Measurements from ENCODE around the gene EPB41L1.

Gene EPB41L1

DNA sequence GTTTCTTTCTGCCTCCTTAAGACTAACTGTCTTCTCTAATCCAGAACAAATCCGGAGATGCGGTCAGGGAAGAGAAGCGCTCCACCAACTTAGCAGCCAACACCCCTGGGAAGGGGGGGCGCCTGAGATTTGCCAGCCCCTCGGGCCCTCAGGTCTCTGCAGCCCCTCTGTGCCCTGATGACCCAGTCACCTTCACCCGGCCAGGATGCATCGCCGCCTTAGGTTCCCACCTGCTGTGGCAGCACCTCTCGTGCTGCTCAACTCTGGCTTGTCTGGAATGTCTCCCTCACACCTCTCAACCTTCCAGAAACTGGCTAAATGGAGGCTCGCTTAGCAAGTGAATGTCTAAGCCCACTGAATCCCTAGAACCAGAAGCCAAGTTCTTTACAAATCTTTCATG is 53.7 kb downstream of the EPB41L1 start:
- no peak overlapping the region for H3K9ac ChIP-seq (ENCODE audit: low read length)
- no peaks in the 10 kb centered on the region for H3K4me1 ChIP-seq (ENCODE audit: control insufficient read depth, insufficient read depth, low read length)
- peaks cover 27% of the 10 kb centered on the region for H3K36me3 ChIP-seq (ENCODE audit: control insufficient read depth, insufficient read depth, low read length)
- H3K27me3 ChIP-seq (ENCODE audit: control insufficient read depth, insufficient read depth, low read length): no peaks in the 10 kb centered on the region
- H3K4me3 ChIP-seq (ENCODE audit: low read length): no peak overlapping the region
- no peak overlapping the region for H3K27ac ChIP-seq (ENCODE audit: low read depth, low read length)

DNA sequence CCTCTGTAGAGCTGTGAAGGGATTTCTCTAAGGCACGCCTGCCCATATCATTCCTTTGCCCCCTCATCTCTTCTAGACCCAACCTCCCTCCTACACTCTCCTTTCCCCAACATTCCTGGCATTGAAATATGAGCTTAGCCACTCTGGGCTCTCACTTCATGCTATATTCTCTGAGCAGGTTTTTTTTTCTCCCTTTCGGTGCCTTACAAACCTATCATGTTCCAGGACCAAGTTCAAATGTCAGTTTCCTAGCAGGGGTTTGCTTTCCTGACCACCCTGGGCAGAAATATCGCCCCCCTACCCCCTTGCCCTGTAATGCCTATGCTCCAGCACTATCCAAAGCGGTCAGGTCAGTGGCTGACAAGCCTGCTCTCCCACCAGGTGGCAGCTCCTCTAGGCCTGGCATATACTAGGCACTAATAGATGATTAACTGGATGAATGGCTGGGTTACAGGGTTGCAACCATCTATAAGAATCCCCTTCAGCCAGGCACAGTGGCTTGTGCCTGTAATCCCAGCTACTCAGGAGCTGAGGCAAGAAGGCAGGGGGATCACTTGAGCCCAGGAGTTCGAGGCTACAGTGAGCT is 56.0 kb downstream of the EPB41L1 start:
- Histone ChIP-seq H3K4me1 (ENCODE audit: control insufficient read depth, insufficient read depth, low read length) (no peaks in the 10 kb centered on the region), H3K27ac (ENCODE audit: low read depth, low read length) (no peak overlapping the region), H3K27me3 (ENCODE audit: control insufficient read depth, insufficient read depth, low read length) (no peaks in the 10 kb centered on the region), H3K4me3 (ENCODE audit: low read length) (no peak overlapping the region), H3K9ac (ENCODE audit: low read length) (no peak overlapping the region), H3K36me3 (ENCODE audit: control insufficient read depth, insufficient read depth, low read length) (peaks cover 31% of the 10 kb centered on the region)

DNA sequence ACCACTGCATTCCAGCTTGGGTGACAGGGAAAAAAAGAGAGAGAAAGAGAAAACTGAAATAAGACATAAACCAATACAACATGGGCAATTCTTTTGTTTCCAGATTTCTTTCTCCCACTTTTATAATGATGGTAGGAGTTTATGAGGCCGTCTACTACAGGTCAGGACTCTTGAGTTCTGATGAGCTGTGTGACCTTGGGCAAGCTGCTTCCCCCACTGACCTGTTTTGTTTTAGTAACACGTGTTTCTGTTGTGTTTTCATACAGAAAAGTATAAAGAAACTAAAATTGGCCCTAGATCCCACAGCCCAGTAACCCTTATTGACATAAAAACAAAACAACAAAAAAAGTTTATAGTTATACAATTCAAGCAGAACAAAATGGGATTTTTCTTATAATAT is 58.8 kb downstream of the EPB41L1 start:
- no peaks in the 10 kb centered on the region for H3K4me1 ChIP-seq (ENCODE audit: control insufficient read depth, insufficient read depth, low read length)
- H3K9ac ChIP-seq (ENCODE audit: low read length): no peak overlapping the region
- H3K27me3 ChIP-seq (ENCODE audit: control insufficient read depth, insufficient read depth, low read length): no peaks in the 10 kb centered on the region
- H3K4me3 ChIP-seq (ENCODE audit: low read length): no peak overlapping the region
- H3K27ac ChIP-seq (ENCODE audit: low read depth, low read length): no peak overlapping the region
- peaks cover 27% of the 10 kb centered on the region for H3K36me3 ChIP-seq (ENCODE audit: control insufficient read depth, insufficient read depth, low read length)

DNA sequence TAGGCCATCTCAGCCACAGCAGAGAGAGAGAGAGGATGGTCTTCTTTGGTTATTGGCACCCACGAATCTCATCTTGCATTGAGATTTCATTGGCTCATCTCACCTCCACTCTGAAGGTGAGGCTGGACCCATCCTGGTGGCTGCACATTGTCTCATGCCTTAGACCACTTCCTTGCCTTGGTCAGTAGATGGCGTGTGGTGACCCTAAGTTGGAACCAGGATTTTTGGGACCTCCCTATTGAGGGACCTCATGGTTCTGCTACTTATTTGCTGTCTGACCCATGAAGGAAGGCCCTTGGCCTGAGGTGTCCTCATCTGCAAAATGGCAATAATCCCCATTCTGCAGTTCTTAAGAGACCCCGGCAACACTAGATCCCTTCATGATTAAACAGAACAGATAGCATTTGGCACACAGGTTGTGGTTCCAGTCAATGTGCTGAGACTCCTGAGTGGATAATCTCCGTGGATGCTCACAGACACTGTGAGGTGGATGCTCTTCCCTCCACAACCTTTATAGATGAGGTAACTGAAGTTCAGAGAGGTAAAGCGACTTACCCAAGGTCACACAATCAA is 60.2 kb downstream of the EPB41L1 start:
- Histone ChIP-seq H3K9ac (ENCODE audit: low read length) (no peak overlapping the region), H3K4me3 (ENCODE audit: low read length) (no peak overlapping the region), H3K27me3 (ENCODE audit: control insufficient read depth, insufficient read depth, low read length) (no peaks in the 10 kb centered on the region), H3K36me3 (ENCODE audit: control insufficient read depth, insufficient read depth, low read length) (peaks cover 18% of the 10 kb centered on the region), H3K4me1 (ENCODE audit: control insufficient read depth, insufficient read depth, low read length) (no peaks in the 10 kb centered on the region), H3K27ac (ENCODE audit: low read depth, low read length) (no peak overlapping the region)

DNA sequence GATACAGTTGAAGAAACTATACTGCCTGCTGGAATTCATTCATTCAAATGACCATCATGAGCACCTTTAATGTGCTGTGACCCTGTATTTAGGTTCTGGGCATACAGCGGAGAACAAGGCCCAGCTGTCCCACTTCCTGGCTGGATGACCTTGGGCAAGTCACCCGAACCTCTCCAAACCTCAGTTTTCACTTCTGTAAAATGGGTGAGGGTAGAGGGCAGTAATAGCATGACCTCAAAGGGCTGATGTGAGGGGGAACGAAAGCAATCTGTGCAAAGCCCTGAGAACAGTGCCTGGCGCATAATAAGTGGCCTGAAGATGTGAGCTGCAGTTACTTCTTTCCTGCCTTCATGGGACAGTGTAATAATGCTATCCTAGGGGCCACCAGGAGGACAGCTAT is 61.2 kb downstream of the EPB41L1 start:
- no peak overlapping the region for H3K4me3 ChIP-seq (ENCODE audit: low read length)
- no peaks in the 10 kb centered on the region for H3K27me3 ChIP-seq (ENCODE audit: control insufficient read depth, insufficient read depth, low read length)
- H3K4me1 ChIP-seq (ENCODE audit: control insufficient read depth, insufficient read depth, low read length): no peaks in the 10 kb centered on the region
- H3K9ac ChIP-seq (ENCODE audit: low read length): no peak overlapping the region
- H3K27ac ChIP-seq (ENCODE audit: low read depth, low read length): no peak overlapping the region
- H3K36me3 ChIP-seq (ENCODE audit: control insufficient read depth, insufficient read depth, low read length): peaks cover 17% of the 10 kb centered on the region

DNA sequence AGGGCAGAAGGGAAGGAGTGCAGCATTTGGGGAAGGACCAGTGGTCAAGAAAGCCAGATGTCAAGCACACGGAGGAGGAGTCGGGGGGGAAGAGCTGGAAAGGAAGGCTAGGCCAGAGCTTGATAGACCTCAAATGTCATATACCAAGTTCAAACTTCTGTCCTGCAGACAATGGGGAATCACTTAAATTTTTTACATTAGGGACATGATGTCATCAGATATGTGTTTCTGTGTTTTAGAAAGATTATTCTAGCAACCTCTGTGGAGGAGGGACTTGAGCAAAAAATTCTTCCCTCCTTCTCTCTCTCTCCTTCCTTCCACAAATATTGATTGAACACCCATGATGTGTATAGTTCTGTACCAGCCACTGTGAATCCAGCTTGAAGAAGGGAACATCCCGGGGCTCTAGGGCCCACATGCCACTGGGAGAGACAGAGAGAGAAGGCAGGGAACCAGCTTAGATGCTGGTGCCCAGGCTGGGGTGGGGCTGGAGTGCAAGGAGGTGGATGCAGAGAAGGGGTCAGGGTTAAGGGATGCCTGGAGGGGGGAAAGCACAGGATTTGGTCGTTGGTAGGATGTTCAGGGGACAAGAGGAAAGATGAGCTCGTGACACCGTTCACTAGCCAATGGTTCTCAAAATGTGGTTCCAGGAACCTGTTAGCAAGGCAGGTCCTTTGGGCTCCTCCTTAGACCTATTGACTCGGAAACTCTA is 61.9 kb downstream of the EPB41L1 start:
- Histone ChIP-seq H3K27ac (ENCODE audit: low read depth, low read length) (no peak overlapping the region), H3K4me3 (ENCODE audit: low read length) (no peak overlapping the region), H3K9ac (ENCODE audit: low read length) (no peak overlapping the region), H3K27me3 (ENCODE audit: control insufficient read depth, insufficient read depth, low read length) (no peaks in the 10 kb centered on the region), H3K4me1 (ENCODE audit: control insufficient read depth, insufficient read depth, low read length) (no peaks in the 10 kb centered on the region), H3K36me3 (ENCODE audit: control insufficient read depth, insufficient read depth, low read length) (peaks cover 15% of the 10 kb centered on the region)

DNA sequence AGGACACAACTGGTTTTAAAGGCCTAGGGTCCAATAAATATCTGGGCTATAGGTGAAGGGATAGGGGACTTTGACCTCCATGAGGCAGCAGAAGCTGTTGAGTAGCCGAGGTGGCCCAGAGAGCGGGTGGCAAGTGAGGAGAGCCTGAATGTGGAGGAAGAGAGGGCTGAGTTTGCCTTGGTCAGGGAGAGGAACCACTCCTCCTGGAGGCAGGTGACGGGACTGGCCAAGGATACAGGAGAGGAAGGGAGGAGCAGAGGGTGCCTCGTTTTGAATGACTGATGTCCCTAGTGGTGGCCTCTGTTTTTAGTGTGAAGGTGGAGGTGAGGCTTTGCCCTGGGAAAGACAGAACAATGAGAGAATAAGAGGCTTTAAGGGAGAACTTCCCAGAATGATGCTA is 62.7 kb downstream of the EPB41L1 start:
- Histone ChIP-seq H3K36me3 (ENCODE audit: control insufficient read depth, insufficient read depth, low read length) (peaks cover 15% of the 10 kb centered on the region), H3K9ac (ENCODE audit: low read length) (no peak overlapping the region), H3K27ac (ENCODE audit: low read depth, low read length) (no peak overlapping the region), H3K27me3 (ENCODE audit: control insufficient read depth, insufficient read depth, low read length) (no peaks in the 10 kb centered on the region), H3K4me1 (ENCODE audit: control insufficient read depth, insufficient read depth, low read length) (no peaks in the 10 kb centered on the region), H3K4me3 (ENCODE audit: low read length) (no peak overlapping the region)

DNA sequence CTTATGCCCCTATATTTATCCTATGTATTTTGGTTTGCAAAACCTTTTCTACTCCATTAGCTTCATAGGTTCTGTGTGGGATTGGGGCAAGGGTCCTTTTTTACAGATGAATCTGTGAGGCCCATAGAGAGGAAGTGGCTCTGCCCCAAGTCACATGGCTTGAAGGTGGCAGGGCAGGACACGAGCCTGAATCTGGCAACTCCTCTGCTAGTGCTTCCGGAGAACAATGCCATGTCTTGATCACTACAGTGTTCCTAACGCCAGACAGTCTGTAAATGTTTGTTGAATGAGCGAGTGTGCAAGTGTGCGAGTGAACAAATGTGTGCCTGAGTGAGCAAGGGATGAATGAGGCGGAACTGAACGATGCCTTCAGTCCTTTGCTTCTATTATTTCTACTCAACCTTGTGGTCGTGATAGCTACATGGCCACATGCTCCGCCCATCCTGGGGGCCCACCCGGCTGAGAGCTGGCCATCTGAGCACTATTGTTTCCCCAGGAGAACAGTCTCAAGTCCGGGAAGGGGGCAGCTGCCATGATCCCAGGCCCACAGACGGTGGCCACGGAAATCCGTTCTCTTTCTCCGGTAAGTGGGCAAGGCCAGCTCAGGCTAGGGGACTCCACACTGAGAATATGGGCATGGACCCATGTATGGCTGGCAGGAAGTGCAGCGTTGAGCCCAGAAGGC is 64.0 kb downstream of the EPB41L1 start:
- H3K4me3 ChIP-seq (ENCODE audit: low read length): no peak overlapping the region
- no peaks in the 10 kb centered on the region for H3K27me3 ChIP-seq (ENCODE audit: control insufficient read depth, insufficient read depth, low read length)
- H3K36me3 ChIP-seq (ENCODE audit: control insufficient read depth, insufficient read depth, low read length): peaks cover 11% of the 10 kb centered on the region
- H3K4me1 ChIP-seq (ENCODE audit: control insufficient read depth, insufficient read depth, low read length): no peaks in the 10 kb centered on the region
- H3K27ac ChIP-seq (ENCODE audit: low read depth, low read length): no peak overlapping the region
- H3K9ac ChIP-seq (ENCODE audit: low read length): no peak overlapping the region

DNA sequence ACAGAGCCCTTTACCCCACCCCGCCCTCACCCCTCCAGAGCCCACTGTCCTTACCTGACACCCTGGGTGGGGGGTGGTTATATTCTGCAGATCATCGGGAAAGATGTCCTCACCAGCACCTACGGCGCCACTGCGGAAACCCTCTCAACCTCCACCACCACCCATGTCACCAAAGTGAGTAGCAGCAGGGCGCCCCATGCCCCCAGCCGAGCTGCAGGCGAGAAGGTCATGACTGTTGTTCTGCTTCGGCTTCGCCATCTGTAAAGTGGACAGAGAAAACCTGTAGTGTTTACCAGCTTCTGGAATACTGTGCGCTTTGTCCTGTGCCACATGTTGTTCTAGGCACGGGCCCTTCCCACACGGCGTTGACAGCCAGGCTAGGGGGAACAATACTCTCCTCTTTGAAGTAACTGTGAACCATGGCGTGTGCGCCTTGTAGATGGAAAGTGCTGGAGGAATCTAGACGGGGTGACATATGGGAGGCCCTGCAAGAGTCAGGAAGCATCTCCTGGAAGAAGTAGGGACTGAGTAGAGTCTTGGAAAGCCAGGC is 65.2 kb downstream of the EPB41L1 start:
- H3K9ac ChIP-seq (ENCODE audit: low read length): no peak overlapping the region

DNA sequence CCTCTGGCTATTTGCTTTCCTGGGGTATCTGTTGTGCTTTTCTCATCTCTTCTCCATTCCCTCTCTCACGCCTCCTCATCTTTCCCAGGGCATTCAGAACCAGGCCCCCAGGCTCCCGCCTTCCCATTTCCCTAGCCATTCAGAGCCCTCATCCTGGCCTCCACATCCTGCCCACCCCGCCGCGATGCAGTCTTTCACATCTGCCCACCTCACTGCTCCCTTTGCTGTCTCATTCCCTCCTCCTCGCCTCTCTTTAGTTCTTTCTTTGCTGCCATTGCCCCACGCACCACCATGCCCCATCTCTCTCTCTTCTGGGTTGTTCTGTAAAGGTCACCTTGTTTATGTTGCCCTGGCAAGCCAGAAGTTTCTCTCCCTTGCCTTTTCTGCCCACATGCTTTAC is 71.1 kb downstream of the EPB41L1 start:
- Histone ChIP-seq H3K9ac (ENCODE audit: low read length) (no peak overlapping the region), H3K27ac (ENCODE audit: low read depth, low read length) (no peak overlapping the region), H3K36me3 (ENCODE audit: control insufficient read depth, insufficient read depth, low read length) (no peaks in the 10 kb centered on the region), H3K4me1 (ENCODE audit: control insufficient read depth, insufficient read depth, low read length) (no peaks in the 10 kb centered on the region), H3K4me3 (ENCODE audit: low read length) (no peak overlapping the region), H3K27me3 (ENCODE audit: control insufficient read depth, insufficient read depth, low read length) (no peaks in the 10 kb centered on the region)

More for the DNA sequence above, 65.2 kb downstream of the EPB41L1 start:
- Histone ChIP-seq H3K36me3 (ENCODE audit: control insufficient read depth, insufficient read depth, low read length) (peaks cover 11% of the 10 kb centered on the region), H3K4me1 (ENCODE audit: control insufficient read depth, insufficient read depth, low read length) (no peaks in the 10 kb centered on the region), H3K27me3 (ENCODE audit: control insufficient read depth, insufficient read depth, low read length) (no peaks in the 10 kb centered on the region), H3K4me3 (ENCODE audit: low read length) (no peak overlapping the region), H3K27ac (ENCODE audit: low read depth, low read length) (no peak overlapping the region)

DNA sequence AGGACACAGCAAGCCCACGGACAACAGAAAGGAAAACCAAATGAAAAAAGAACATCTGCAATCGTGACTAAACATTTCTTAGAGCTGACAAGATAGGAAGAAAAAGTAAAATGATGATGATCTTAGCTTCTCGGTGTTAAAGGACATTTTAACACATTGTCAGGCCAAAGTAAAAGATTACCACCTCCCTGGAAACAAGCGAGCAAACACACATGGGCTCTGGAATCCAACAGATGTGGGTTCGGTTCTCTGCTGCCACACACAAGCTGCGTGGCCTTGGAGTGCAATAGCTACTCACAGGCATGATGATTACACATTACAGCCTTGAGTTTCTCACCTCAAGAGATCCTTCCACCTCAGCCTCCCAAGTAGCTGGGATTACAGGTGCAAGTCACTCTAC is 74.2 kb downstream of the EPB41L1 start:
- no peak overlapping the region for H3K27ac ChIP-seq (ENCODE audit: low read depth, low read length)
- H3K9ac ChIP-seq (ENCODE audit: low read length): no peak overlapping the region
- H3K27me3 ChIP-seq (ENCODE audit: control insufficient read depth, insufficient read depth, low read length): no peaks in the 10 kb centered on the region
- no peaks in the 10 kb centered on the region for H3K4me1 ChIP-seq (ENCODE audit: control insufficient read depth, insufficient read depth, low read length)
- no peaks in the 10 kb centered on the region for H3K36me3 ChIP-seq (ENCODE audit: control insufficient read depth, insufficient read depth, low read length)
- no peak overlapping the region for H3K4me3 ChIP-seq (ENCODE audit: low read length)

DNA sequence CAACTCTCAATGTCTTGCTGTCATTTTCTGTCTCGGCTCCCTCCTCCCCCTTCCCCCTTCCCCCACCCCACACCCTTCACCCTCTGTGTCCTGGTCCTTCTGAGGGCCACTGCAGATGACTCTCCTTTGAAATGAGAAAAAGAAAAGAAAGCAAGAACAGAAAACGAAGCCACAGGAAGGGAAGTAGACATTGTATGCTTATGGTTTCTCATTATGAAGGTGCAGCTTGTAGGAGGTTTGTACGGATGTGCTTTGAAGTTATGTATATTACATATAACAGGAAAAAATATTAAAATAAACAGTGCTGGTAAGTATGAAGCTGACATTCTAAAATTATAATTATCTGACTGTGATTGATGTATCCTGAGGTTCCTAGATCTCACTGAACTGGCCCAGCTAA is 75.5 kb downstream of the EPB41L1 start:
- H3K27me3 ChIP-seq (ENCODE audit: control insufficient read depth, insufficient read depth, low read length): no peaks in the 10 kb centered on the region
- no peaks in the 10 kb centered on the region for H3K36me3 ChIP-seq (ENCODE audit: control insufficient read depth, insufficient read depth, low read length)
- H3K4me3 ChIP-seq (ENCODE audit: low read length): no peak overlapping the region
- H3K9ac ChIP-seq (ENCODE audit: low read length): no peak overlapping the region
- H3K4me1 ChIP-seq (ENCODE audit: control insufficient read depth, insufficient read depth, low read length): no peaks in the 10 kb centered on the region
- no peak overlapping the region for H3K27ac ChIP-seq (ENCODE audit: low read depth, low read length)
